ENCODE measurements around the gene TMEM80. TPM values are rescaled to one million over a fixed set of nuclear protein-coding genes. Genes with fewer than 3 reads are reported as not detected.

TMEM80 gene
- total RNA-seq, 4 donors from 2014 or later: 28.9 to 70.9 (median 42.9) TPM

GRCh38 chr11:707817-708420 is 12.3 kb downstream of the TMEM80 start:
- DNase-seq (ENCODE audit: low spot score in 2 of 2): no peak
- 57 to 81% methylated on average over 11 to 15 of the region's 16 CpGs for WGBS, 2 donors

GRCh38 chr11:708511-708910 is 12.9 kb downstream of the TMEM80 start:
- intact Hi-C loops (cut with DNase I; ENCODE audit: low total_unique reads): no loop called here
- H3K4me3 ChIP-seq (ENCODE audit: low read depth, poor library complexity, severe bottlenecking): no peak overlapping the region
- DNase-seq (ENCODE audit: low spot score in 2 of 2): no peak
- 54 to 65% methylated on average over 3 to 7 of the region's 7 CpGs for WGBS, 2 donors
- no peak for TF ChIP-seq POLR2A (IDR thresholded peaks at IDR 0.05)

More at GRCh38 chr11:707817-708420, 12.3 kb downstream of the TMEM80 start:
- H3K4me3 ChIP-seq (ENCODE audit: low read depth, poor library complexity, severe bottlenecking): no peak overlapping the region
- intact Hi-C loops (cut with DNase I; ENCODE audit: low total_unique reads): no loop called here
- TF ChIP-seq POLR2A (IDR thresholded peaks at IDR 0.05) (no peak), CTCF (IDR thresholded peaks at IDR 0.05) (no peak)

- 70 to 72% methylated on average over 25 to 27 of the region's 27 CpGs for WGBS, 2 donors
- no peak for DNase-seq (ENCODE audit: low spot score in 2 of 2)
- no peak overlapping the region for H3K4me3 ChIP-seq (ENCODE audit: low read depth, poor library complexity, severe bottlenecking)
- intact Hi-C loops (cut with DNase I; ENCODE audit: low total_unique reads): no loop called here
- TF ChIP-seq CTCF (IDR thresholded peaks at IDR 0.05) (no peak), POLR2A (IDR thresholded peaks at IDR 0.05) (no peak)
Measured at GRCh38 chr11:709109-709997, 13.7 kb downstream of the TMEM80 start.

- intact Hi-C loops (cut with DNase I; ENCODE audit: low total_unique reads): no loop called here
- WGBS, 2 donors: 97 to 98% methylated on average over 6 of the region's 6 CpGs
- no peak for TF ChIP-seq POLR2A (IDR thresholded peaks at IDR 0.05)
- TF ChIP-seq CTCF (IDR thresholded peaks at IDR 0.05): no peak
- DNase-seq (ENCODE audit: low spot score in 2 of 2): no peak
- no peak overlapping the region for H3K4me3 ChIP-seq (ENCODE audit: low read depth, poor library complexity, severe bottlenecking)
Measured at GRCh38 chr11:714436-714835, 18.8 kb downstream of the TMEM80 start.

GRCh38 chr11:719214-720016 is 23.8 kb downstream of the TMEM80 start:
- intact Hi-C loops (cut with DNase I; ENCODE audit: low total_unique reads): loop anchor here (10.0 kb wide), 1 partner anchor 65 kb away; no protein-coding TSS in a partner anchor
- 84 to 87% methylated on average over 33 to 34 of the region's 34 CpGs for WGBS, 2 donors
- no peak overlapping the region for H3K4me3 ChIP-seq (ENCODE audit: low read depth, poor library complexity, severe bottlenecking)
- TF ChIP-seq CTCF (IDR thresholded peaks at IDR 0.05): no peak
- TF ChIP-seq POLR2A (IDR thresholded peaks at IDR 0.05): no peak
- no peak for DNase-seq (ENCODE audit: low spot score in 2 of 2)

All from lower leg skin (tissue), 4 donors.